Measurements from ENCODE around the gene KCNJ10. TPM values are rescaled to one million over a fixed set of nuclear protein-coding genes. Genes with fewer than 3 reads are reported as not detected.

The KCNJ10 gene
- total and polyA plus RNA-seq, 7 experiments from 2014 or later, result 0.29 to 0.32 TPM; not detected in 5

DNA sequence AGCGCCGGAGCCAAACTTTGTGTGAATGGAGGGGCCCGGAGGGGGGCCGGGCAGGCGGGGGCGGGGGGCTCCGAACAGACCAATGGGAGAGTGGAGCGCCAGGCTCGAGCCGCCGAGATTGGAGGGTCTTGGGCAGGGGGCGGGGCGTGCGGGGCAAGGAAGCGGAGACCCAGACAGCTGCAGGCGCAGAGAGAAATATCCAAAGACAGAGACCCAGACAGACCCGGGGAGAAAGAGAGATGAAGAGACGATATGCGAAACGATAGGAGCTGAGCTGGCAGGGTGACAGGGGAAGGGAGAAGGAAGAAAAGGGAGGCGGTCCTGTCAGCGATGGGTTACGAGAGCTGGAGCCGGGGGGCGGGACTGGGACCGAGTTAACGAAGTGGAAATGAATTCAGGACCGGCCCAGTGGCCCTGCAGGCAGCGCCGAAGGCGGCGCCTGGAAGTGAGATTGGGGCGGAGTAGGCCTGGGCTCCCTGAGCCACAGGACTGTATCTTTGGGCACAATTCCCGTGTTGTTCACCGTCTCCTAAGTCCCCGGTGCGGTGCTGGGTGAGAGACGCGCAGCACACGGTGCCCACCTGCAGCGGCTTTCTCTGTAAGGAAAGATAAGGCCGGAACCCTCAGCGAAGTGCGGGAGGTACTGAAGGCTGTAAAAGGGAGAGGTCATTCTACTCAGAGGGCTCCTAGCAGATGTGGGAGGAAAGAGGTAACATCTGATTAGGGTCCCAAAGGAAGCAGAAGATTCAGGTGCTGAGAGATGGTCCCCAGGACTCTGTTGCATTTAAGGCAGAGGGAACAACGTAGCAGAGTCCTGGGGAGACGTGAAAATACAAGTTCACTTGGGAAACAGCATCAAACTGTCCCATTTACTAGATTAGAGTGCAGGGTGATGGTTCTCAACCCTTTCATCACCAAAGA, 543 bp upstream of the KCNJ10 start:
- no peaks in the 10 kb centered on the region for H3K36me3 Mint-ChIP-seq
- DNase-seq, result peak; percentile 47 to 81 (median 69)
- H3K9me3 ChIP-seq (ENCODE audit: control insufficient read depth in 2 of 3, low read length in 3 of 3), result no peaks in the 10 kb centered on the region
- intact Hi-C loops (cut with micrococcal nuclease), result loop anchor here in 1 of 2 donors (1.0 kb wide), 3 partner anchors 14 to 39 kb away; partner anchors contain the start of genes IGSF8 and PIGM
- H3K4me1 Mint-ChIP-seq, result peaks cover 9 to 26% (median 16%) of the 10 kb centered on the region in 7 donors
- peak overlapping the region; percentile 88 to 100 (median 92) for H3K4me3 Mint-ChIP-seq
- no peaks in the 10 kb centered on the region for H3K36me3 ChIP-seq (ENCODE audit: control insufficient read depth in 2 of 3, insufficient read depth in 3 of 3, low read length in 3 of 3)
- H3K27ac ChIP-seq (ENCODE audit: low read depth, low read length), result peak overlapping the region; percentile 51
- H3K27ac Mint-ChIP-seq, result peak overlapping the region in 7 of 9 donors; percentile 18 to 78 (median 62)
- peaks cover 3 to 8% of the 10 kb centered on the region in 2 donors for H3K4me1 ChIP-seq (ENCODE audit: control insufficient read depth in 2 of 2, insufficient read depth in 2 of 2, low read length in 2 of 2)
- peaks cover 0 to 6% of the 10 kb centered on the region in 2 donors for H3K27me3 ChIP-seq (ENCODE audit: control insufficient read depth in 2 of 2, insufficient read depth in 2 of 2, low read length in 2 of 2)
- peak overlapping the region; percentile 85 for H3K4me3 ChIP-seq (ENCODE audit: low read length)
- ATAC-seq, result peak; percentile 96
- ChIA-PET CTCF (interaction anchor here (0.7 to 1.9 kb wide), 4 partner anchors 15 to 25 kb away, joined by 3 to 7 read pairs (median 4); no protein-coding TSS in a partner anchor), POLR2A (interaction anchor here (0.8 to 1.8 kb wide), 4 partner anchors 15 to 146 kb away, joined by 3 to 5 read pairs (median 4); partner anchors contain the start of gene IGSF8)
- H3K9me3 Mint-ChIP-seq, result no peaks in the 10 kb centered on the region
- H3K27me3 Mint-ChIP-seq, result peaks cover 18 to 60% (median 37%) of the 10 kb centered on the region in 5 donors

DNA sequence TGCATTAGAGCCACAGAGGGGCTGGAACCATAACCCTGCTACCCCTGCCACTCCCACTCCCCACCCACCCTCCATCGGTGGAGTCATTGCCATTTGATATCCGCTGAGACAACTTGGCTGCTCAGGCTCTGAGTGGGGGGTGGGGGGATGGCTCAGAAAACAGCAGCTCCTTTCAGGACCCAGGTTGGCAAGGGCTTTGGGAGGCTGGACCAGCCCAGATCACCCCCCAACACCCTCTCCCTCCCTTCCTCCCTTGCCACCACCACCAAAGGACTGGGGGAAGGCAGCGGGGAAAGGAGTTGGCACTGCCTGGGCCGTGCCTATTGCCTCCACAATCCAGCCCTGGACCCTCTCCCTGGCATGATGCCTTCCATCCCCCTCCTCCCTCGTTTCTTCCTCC, 1.7 kb downstream of the KCNJ10 start:
- Mint-ChIP-seq H3K27me3 (peaks cover 10 to 58% (median 20%) of the 10 kb centered on the region in 5 donors), H3K36me3 (no peaks in the 10 kb centered on the region), H3K27ac (no peak overlapping the region), H3K4me1 (peaks cover 9 to 26% (median 16%) of the 10 kb centered on the region in 7 donors), H3K4me3 (peak overlapping the region in 2 of 10 donors; percentile 3 to 49), H3K9me3 (no peaks in the 10 kb centered on the region)
- Histone ChIP-seq H3K27ac (ENCODE audit: low read depth, low read length) (no peak overlapping the region), H3K4me3 (ENCODE audit: low read length) (no peak overlapping the region), H3K4me1 (ENCODE audit: control insufficient read depth in 2 of 2, insufficient read depth in 2 of 2, low read length in 2 of 2) (peaks cover 3 to 8% of the 10 kb centered on the region in 2 donors), H3K27me3 (ENCODE audit: control insufficient read depth in 2 of 2, insufficient read depth in 2 of 2, low read length in 2 of 2) (peaks cover 0 to 6% of the 10 kb centered on the region in 2 donors), H3K36me3 (ENCODE audit: control insufficient read depth in 2 of 3, insufficient read depth in 3 of 3, low read length in 3 of 3) (no peaks in the 10 kb centered on the region), H3K9me3 (ENCODE audit: control insufficient read depth in 2 of 3, low read length in 3 of 3) (no peaks in the 10 kb centered on the region)
- intact Hi-C loops (cut with micrococcal nuclease), result no loop called here
- ChIA-PET CTCF (interaction anchor here (0.6 to 1.9 kb wide), 4 partner anchors 11 to 17 kb away, joined by 3 to 7 read pairs (median 5); no protein-coding TSS in a partner anchor), POLR2A (no interaction called here)
- ATAC-seq, result no peak
- no peak for DNase-seq

DNA sequence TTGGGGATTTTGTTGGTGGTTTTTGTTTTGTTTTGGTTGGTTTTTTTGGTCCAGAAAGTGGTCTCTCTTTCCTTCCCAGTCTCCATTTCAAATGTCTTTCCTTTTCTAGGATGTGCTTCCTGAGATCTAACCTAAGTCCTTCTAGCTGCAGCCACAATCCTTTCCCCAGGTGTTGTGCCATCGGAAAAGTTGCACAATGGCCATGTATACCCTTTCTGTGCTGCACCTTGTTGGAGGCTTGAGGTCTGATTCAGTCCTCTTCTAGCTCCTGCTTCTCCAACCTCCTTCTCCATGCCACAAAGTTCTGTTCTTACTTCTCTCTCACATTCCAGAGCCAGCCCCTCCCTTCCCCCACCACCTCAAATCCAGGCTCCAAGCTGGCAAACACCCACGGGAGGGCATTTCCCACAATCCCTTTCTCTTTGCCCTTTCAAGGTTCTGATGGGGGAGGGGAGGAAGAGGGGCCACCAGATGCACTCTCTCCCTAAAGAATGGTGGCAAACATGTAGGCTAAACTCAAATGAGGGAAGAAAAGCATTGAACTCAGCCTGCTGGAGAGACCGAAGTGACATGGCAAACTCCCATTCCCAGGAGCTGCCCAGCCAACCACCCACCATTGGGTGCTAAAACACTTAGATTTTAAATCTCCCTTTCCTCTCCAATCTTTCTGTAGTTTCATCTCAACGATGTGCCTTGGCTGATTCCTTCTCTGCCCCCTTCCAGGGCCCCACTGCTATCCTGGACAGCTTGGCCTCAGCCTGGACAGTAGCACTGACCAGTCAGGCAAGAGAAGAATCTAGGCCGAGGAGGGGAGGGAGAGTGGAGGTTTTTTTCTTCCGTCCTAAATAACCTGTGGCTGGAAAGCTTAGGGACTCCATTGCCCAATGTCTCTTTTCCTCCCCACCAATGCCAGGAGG, 2.9 kb downstream of the KCNJ10 start:
- no peaks in the 10 kb centered on the region for H3K36me3 Mint-ChIP-seq
- peaks cover 9 to 57% (median 14%) of the 10 kb centered on the region in 5 donors for H3K27me3 Mint-ChIP-seq
- no peak for ATAC-seq
- peak overlapping the region in 1 of 9 donors; percentile 11 for H3K27ac Mint-ChIP-seq
- Histone ChIP-seq H3K9me3 (ENCODE audit: control insufficient read depth in 2 of 3, low read length in 3 of 3) (no peaks in the 10 kb centered on the region), H3K4me3 (ENCODE audit: low read length) (no peak overlapping the region), H3K36me3 (ENCODE audit: control insufficient read depth in 2 of 3, insufficient read depth in 3 of 3, low read length in 3 of 3) (no peaks in the 10 kb centered on the region), H3K27ac (ENCODE audit: low read depth, low read length) (no peak overlapping the region), H3K27me3 (ENCODE audit: control insufficient read depth in 2 of 2, insufficient read depth in 2 of 2, low read length in 2 of 2) (peaks cover 0 to 6% of the 10 kb centered on the region in 2 donors), H3K4me1 (ENCODE audit: control insufficient read depth in 2 of 2, insufficient read depth in 2 of 2, low read length in 2 of 2) (peaks cover 3 to 8% of the 10 kb centered on the region in 2 donors)
- H3K9me3 Mint-ChIP-seq, result no peaks in the 10 kb centered on the region
- POLR2A ChIA-PET, result no interaction called here
- DNase-seq, result no peak
- H3K4me1 Mint-ChIP-seq, result peaks cover 9 to 25% (median 16%) of the 10 kb centered on the region in 7 donors
- CTCF ChIA-PET, result interaction anchor here (0.6 to 1.9 kb wide), 2 partner anchors 15 to 18 kb away, joined by 3 to 6 read pairs; no protein-coding TSS in a partner anchor
- intact Hi-C loops (cut with micrococcal nuclease), result no loop called here
- H3K4me3 Mint-ChIP-seq, result no peak overlapping the region

DNA sequence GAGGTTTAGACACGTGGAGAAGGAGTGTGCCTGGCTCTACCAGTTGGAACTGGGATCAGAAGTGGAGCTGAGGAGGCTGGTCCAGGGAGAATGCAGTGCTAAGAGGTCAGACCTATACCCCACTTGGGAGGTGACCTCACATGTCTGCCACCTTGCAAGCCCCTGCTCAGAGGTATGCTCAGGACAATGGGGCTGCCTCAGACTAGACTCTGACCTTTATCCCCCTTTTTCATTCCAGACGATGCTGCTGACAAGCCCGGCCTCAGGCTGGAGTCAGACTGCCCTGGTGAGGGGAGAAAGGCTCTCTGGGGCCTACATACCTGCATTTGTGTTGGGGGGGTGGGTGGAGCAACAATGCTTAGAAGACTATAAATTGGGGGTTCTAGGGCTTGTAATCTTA, 5.2 kb downstream of the KCNJ10 start:
- Mint-ChIP-seq H3K27ac (no peak overlapping the region), H3K9me3 (no peaks in the 10 kb centered on the region), H3K4me1 (peaks cover 0 to 3% (median 3%) of the 10 kb centered on the region in 7 donors), H3K36me3 (no peaks in the 10 kb centered on the region), H3K27me3 (peaks cover 0 to 44% (median 5%) of the 10 kb centered on the region in 5 donors), H3K4me3 (no peak overlapping the region)
- Histone ChIP-seq H3K36me3 (ENCODE audit: control insufficient read depth in 2 of 3, insufficient read depth in 3 of 3, low read length in 3 of 3) (no peaks in the 10 kb centered on the region), H3K4me3 (ENCODE audit: low read length) (no peak overlapping the region), H3K4me1 (ENCODE audit: control insufficient read depth in 2 of 2, insufficient read depth in 2 of 2, low read length in 2 of 2) (no peaks in the 10 kb centered on the region), H3K27me3 (ENCODE audit: control insufficient read depth in 2 of 2, insufficient read depth in 2 of 2, low read length in 2 of 2) (peaks cover 0 to 3% of the 10 kb centered on the region in 2 donors), H3K27ac (ENCODE audit: low read depth, low read length) (no peak overlapping the region), H3K9me3 (ENCODE audit: control insufficient read depth in 2 of 3, low read length in 3 of 3) (no peaks in the 10 kb centered on the region)
- ChIA-PET CTCF (no interaction called here), POLR2A (no interaction called here)
- ATAC-seq, result no peak
- no peak for DNase-seq
- intact Hi-C loops (cut with micrococcal nuclease), result no loop called here

DNA sequence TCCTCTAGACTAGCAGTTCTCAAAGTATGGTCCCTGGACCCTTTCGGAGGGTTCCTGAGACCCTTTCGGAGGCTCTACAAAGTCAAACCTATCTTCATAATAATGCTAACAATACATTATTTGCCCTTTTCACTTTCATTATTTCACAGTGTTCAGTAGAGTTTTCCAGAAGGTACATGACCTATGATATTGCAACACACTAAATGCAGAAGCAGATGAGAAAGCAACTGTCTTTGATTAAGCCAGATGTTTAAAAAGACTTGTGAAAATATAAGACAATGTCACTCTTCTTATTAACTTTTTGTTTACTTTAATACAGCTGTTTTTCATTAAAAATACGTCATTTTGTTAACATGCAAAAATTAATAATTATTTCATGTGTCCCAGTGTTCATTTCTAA, 5.8 kb downstream of the KCNJ10 start:
- Mint-ChIP-seq H3K27ac (no peak overlapping the region), H3K27me3 (peaks cover 0 to 44% (median 9%) of the 10 kb centered on the region in 5 donors), H3K36me3 (no peaks in the 10 kb centered on the region), H3K9me3 (no peaks in the 10 kb centered on the region), H3K4me1 (no peaks in the 10 kb centered on the region), H3K4me3 (no peak overlapping the region)
- H3K4me1 ChIP-seq (ENCODE audit: control insufficient read depth in 2 of 2, insufficient read depth in 2 of 2, low read length in 2 of 2), result no peaks in the 10 kb centered on the region
- ATAC-seq (no peak), DNase-seq (no peak)
- H3K36me3 ChIP-seq (ENCODE audit: control insufficient read depth in 2 of 3, insufficient read depth in 3 of 3, low read length in 3 of 3), result no peaks in the 10 kb centered on the region
- CTCF ChIA-PET, result interaction anchor here (1.1 kb wide), 1 partner anchor 29 kb away, joined by 3 read pairs; no protein-coding TSS in a partner anchor
- H3K4me3 ChIP-seq (ENCODE audit: low read length), result no peak overlapping the region
- no peaks in the 10 kb centered on the region for H3K9me3 ChIP-seq (ENCODE audit: control insufficient read depth in 2 of 3, low read length in 3 of 3)
- H3K27ac ChIP-seq (ENCODE audit: low read depth, low read length), result no peak overlapping the region
- H3K27me3 ChIP-seq (ENCODE audit: control insufficient read depth in 2 of 2, insufficient read depth in 2 of 2, low read length in 2 of 2), result no peaks in the 10 kb centered on the region
- intact Hi-C loops (cut with micrococcal nuclease), result no loop called here
- POLR2A ChIA-PET, result no interaction called here

DNA sequence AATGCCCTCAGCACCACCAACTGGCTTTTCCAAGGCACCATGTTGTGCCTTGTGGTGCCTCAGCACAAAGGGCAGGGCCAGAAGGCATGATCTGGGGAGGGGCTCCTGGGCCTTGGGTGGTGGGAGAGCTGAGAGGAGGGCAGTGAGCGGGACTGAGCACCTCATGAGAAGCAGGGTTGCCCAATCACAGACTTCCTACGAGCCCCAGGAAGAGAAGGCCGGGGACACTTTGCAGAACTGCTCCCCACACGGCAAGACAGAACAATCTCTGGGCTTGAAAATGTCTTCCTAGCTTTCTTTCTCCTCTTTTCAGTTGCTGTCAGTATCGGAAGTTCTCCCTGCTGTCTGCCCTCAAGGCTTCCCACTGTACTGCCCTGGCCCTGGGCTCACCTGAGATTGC, 6.8 kb downstream of the KCNJ10 start:
- ChIA-PET POLR2A (no interaction called here), CTCF (interaction anchor here (1.0 to 1.1 kb wide), 2 partner anchors 22 to 28 kb away, joined by 3 to 4 read pairs; no protein-coding TSS in a partner anchor)
- H3K9me3 Mint-ChIP-seq, result no peaks in the 10 kb centered on the region
- peaks cover 0 to 2% (median 0%) of the 10 kb centered on the region in 7 donors for H3K4me1 Mint-ChIP-seq
- intact Hi-C loops (cut with micrococcal nuclease), result no loop called here
- H3K27me3 ChIP-seq (ENCODE audit: control insufficient read depth in 2 of 2, insufficient read depth in 2 of 2, low read length in 2 of 2), result no peaks in the 10 kb centered on the region
- no peaks in the 10 kb centered on the region for H3K36me3 ChIP-seq (ENCODE audit: control insufficient read depth in 2 of 3, insufficient read depth in 3 of 3, low read length in 3 of 3)
- peak; percentile 27 for ATAC-seq
- H3K36me3 Mint-ChIP-seq, result no peaks in the 10 kb centered on the region
- peaks cover 7 to 42% (median 14%) of the 10 kb centered on the region in 5 donors for H3K27me3 Mint-ChIP-seq
- DNase-seq, result no peak
- H3K27ac Mint-ChIP-seq, result no peak overlapping the region
- no peak overlapping the region for H3K4me3 Mint-ChIP-seq
- no peak overlapping the region for H3K27ac ChIP-seq (ENCODE audit: low read depth, low read length)
- no peaks in the 10 kb centered on the region for H3K4me1 ChIP-seq (ENCODE audit: control insufficient read depth in 2 of 2, insufficient read depth in 2 of 2, low read length in 2 of 2)
- H3K9me3 ChIP-seq (ENCODE audit: control insufficient read depth in 2 of 3, low read length in 3 of 3), result no peaks in the 10 kb centered on the region
- H3K4me3 ChIP-seq (ENCODE audit: low read length), result no peak overlapping the region
